Astrocyte (in vitro differentiated cells and primary cell): ENCODE measurements around the gene RECK.

ENCODE experiments used
- EZH2 ChIP-seq: IDR thresholded peaks from 2 replicates; pipeline ENCODE4 v1.6.1; 2012; ENCODE audit warnings: mild to moderate bottlenecking, low read length, inconsistent platforms; ENCODE audit not compliant: insufficient read depth
- TF ChIP-seq, protein P1 (sequence below): IDR thresholded peaks from 2 replicates; pipeline ENCODE4 v1.5.1; 2011; ENCODE audit warnings: low read depth, mild to moderate bottlenecking, inconsistent platforms, low read length, moderate library complexity; ENCODE audit not compliant: insufficient read depth

DNA sequence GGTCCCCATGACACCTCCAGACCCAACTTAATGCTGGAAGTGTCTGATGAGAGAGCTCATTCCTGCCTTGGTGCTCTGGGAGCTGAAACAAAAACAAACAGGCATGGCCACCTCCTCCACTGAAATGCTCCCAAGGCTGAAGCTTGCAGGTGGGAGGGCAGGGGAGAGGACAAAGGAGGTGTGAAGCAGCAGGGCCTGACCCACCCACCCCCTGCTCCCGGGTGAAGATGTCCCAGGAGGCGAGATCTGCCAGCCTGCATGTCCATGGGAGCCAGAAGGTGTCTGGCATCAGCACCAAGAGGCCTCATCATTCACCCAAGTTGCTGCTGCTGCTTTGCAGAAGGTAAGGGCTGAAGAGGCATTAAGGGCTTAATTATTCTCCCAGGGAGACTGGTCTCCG is 128.3 kb downstream of the RECK start:
- TF ChIP-seq, protein P1, sequence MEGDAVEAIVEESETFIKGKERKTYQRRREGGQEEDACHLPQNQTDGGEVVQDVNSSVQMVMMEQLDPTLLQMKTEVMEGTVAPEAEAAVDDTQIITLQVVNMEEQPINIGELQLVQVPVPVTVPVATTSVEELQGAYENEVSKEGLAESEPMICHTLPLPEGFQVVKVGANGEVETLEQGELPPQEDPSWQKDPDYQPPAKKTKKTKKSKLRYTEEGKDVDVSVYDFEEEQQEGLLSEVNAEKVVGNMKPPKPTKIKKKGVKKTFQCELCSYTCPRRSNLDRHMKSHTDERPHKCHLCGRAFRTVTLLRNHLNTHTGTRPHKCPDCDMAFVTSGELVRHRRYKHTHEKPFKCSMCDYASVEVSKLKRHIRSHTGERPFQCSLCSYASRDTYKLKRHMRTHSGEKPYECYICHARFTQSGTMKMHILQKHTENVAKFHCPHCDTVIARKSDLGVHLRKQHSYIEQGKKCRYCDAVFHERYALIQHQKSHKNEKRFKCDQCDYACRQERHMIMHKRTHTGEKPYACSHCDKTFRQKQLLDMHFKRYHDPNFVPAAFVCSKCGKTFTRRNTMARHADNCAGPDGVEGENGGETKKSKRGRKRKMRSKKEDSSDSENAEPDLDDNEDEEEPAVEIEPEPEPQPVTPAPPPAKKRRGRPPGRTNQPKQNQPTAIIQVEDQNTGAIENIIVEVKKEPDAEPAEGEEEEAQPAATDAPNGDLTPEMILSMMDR: no peak
- no peak for TF ChIP-seq EZH2
